ENCODE data around the gene PLA2G3.

- TF ChIP-seq CTCF (IDR thresholded peaks at IDR 0.05) (no peak), EP300 (IDR thresholded peaks at IDR 0.05) (no peak), POLR2A (IDR thresholded peaks at IDR 0.05) (no peak)
These were observed 4.6 kb downstream of the PLA2G3 start for GRCh38 chr22:31135706-31136105.
